K562 (cell line): ENCODE data around the gene TRDN. TPM values are rescaled to one million over a fixed set of nuclear protein-coding genes. Genes with fewer than 3 reads are reported as not detected.
"Not testable (repeated sequence)": the region's sequence is repeated elsewhere in the genome, so short reads cannot be mapped to it uniquely, and the experiment has no call there.

Source experiments
- ATAC-seq: fragments of 200-7000 bp; cut with Tn5 transposase; 3 replicates; pipeline ENCODE4 v1.9.1; 2020; ENCODE audit warnings: moderate library complexity
- BruUV-seq: library from RNA; stranded (reverse); fragments of 400-500 nt; replicated peaks from 2 replicates; lab custom pipeline; 2021; lab: Mats Ljungman, UMichigan
- CTCF ChIA-PET: fragments of 300-600 bp; formaldehyde crosslinking; extraction: SDS; loops from one replicate; lab custom pipeline; 2021; ENCODE audit warnings: low intra/inter-chr PET ratio; lab: Yijun Ruan, JAX
- POLR2A ChIA-PET: fragments of 300-600, 350-650 bp; sonication (Branson Sonifier 250); formaldehyde crosslinking; extraction: SDS; loops from one replicate; lab custom pipeline; 2021; ENCODE audit warnings: antibody characterized with exemption, inconsistent platforms; lab: Yijun Ruan, JAX
- DNase-seq, 4 experiments: peaks; one replicate each; pipeline versions ENCODE4 v3.0.0 to v3.0.0-alpha.2; 2011 to 2018; ENCODE audit warnings: low spot score in 3 of 4, mixed read lengths in 3 of 4; ENCODE audit errors: extremely low read depth in 1 of 4
- FAIRE-seq: peaks from 2 replicates; lab custom pipeline; 2011; peaks lifted over from hg19 to GRCh38; lab: Jason Lieb, UNC
- H2AFZ ChIP-seq: 2 replicates; pipeline ENCODE4 v1.6.0; 2011; ENCODE audit warnings: low read depth, low read length, control low read depth, inconsistent platforms
- H3K27ac ChIP-seq: fragments of 200-600 bp; 3 replicates; pipeline ENCODE4 v1.8.0; 2011; ENCODE audit warnings: low read depth, mild to moderate bottlenecking, control low read depth, inconsistent platforms, low read length, moderate library complexity, mixed read lengths; ENCODE audit errors: extremely low read depth
- H3K27me3 ChIP-seq, 2 experiments: fragments of 300-600 bp in 1 of 2; 2 replicates in 1 of 2; 3 replicates in 1 of 2; pipeline versions ENCODE4 v1.6.0 to v1.8.0; 2011; ENCODE audit warnings: inconsistent platforms in 2 of 2, low read length in 2 of 2, mild to moderate bottlenecking in 1 of 2, mixed read lengths in 1 of 2, moderate library complexity in 1 of 2; ENCODE audit not compliant: control insufficient read depth in 2 of 2, insufficient read depth in 2 of 2
- H3K36me3 ChIP-seq: fragments of 300-600 bp; 3 replicates; pipeline ENCODE4 v1.8.0; 2011; ENCODE audit warnings: mild to moderate bottlenecking, low read length, inconsistent platforms; ENCODE audit not compliant: control insufficient read depth, insufficient read depth
- H3K4me1 ChIP-seq, 2 experiments: fragments of 200-600 bp in 1 of 2; replicated peaks in 1 of 2; 2 replicates in 1 of 2; 3 replicates in 1 of 2; pipeline versions ENCODE4 v1.5.1 to v1.8.0; 2011; ENCODE audit warnings: inconsistent platforms in 2 of 2, low read length in 2 of 2, mild to moderate bottlenecking in 1 of 2, mixed read lengths in 1 of 2, moderate library complexity in 1 of 2; ENCODE audit not compliant: control insufficient read depth in 2 of 2, insufficient read depth in 2 of 2
- H3K4me2 ChIP-seq: 2 replicates; pipeline ENCODE4 v1.6.1; 2011; ENCODE audit warnings: low read length, control low read depth, inconsistent platforms, mixed read lengths; ENCODE audit not compliant: insufficient read depth
- H3K4me3 ChIP-seq: fragments of 200-600 bp; sonication (generic), shearing (Covaris generic); 2 replicates; pipeline ENCODE4 v1.5.1; 2016; ENCODE audit warnings: control low read depth, inconsistent platforms
- H3K79me2 ChIP-seq: fragments of 200-600 bp; 3 replicates; pipeline ENCODE4 v1.8.0; 2011; ENCODE audit warnings: low read length, inconsistent platforms; ENCODE audit not compliant: control insufficient read depth, insufficient read depth
- H3K9ac ChIP-seq, 2 experiments: 2 replicates each; pipeline versions ENCODE4 v1.6.0 to v1.6.1; 2011; ENCODE audit warnings: low read depth in 2 of 2, low read length in 2 of 2, control low read depth in 1 of 2, inconsistent platforms in 1 of 2, mild to moderate bottlenecking in 1 of 2, mixed read lengths in 1 of 2; ENCODE audit not compliant: insufficient read depth in 1 of 2
- H3K9me1 ChIP-seq: one replicate; pipeline ENCODE4 v1.6.0; 2011; ENCODE audit warnings: inconsistent platforms, mild to moderate bottlenecking, low read length, moderate library complexity; ENCODE audit not compliant: control insufficient read depth, insufficient read depth
- H3K9me3 ChIP-seq: replicated peaks from 2 replicates; pipeline ENCODE4 v1.5.1; 2011; ENCODE audit warnings: low read depth, low read length, inconsistent platforms; ENCODE audit not compliant: control insufficient read depth, insufficient read depth
- H4K20me1 ChIP-seq: replicated peaks from 2 replicates; pipeline ENCODE4 v1.6.1; 2011; ENCODE audit warnings: low read length, inconsistent platforms, mixed read lengths; ENCODE audit not compliant: control insufficient read depth, insufficient read depth
- CEBPB ChIP-seq: fragments of 450-650 bp; IDR thresholded peaks from 2 replicates; pipeline ENCODE4 v1.6.1; 2016; ENCODE audit warnings: missing genetic modification characterization, missing compliant biosample characterization
- CREBBP ChIP-seq: IDR thresholded peaks from one replicate; pipeline ENCODE4 v1.6.1; 2012; ENCODE audit warnings: low read depth, mild to moderate bottlenecking, control low read depth, inconsistent platforms, low read length
- WGBS: fragments of 100-300 bp; shearing (Covaris generic); methylation state at CpG from one replicate; pipeline ENCODE4 v1.1.6; 2016; ENCODE audit warnings: low coverage, mixed read lengths; ENCODE audit not compliant: insufficient coverage; ENCODE audit errors: missing lambda C conversion rate; 5-methylcytosine and 5-hydroxymethylcytosine counted together
- in situ Hi-C: fragments of 300-500 bp; cut with MboI; formaldehyde crosslinking; loops from 4 replicates; pipeline ENCODE4 v1.15.0; 2018; ENCODE audit warnings: inconsistent platforms, mixed read lengths
- intact Hi-C: fragments of 100-400 bp; cut with micrococcal nuclease; formaldehyde crosslinking; loops from 2 replicates; pipeline ENCODE4 v1.14.2; 2022
- polyA plus RNA-seq, 8 experiments: library from polyadenylated mRNA; depleted of rRNA in 4 of 8; stranded (reverse) in 5 of 8; unstranded in 3 of 8; fragments of >200 nt; fragmentation: Nextera tagmentation in 2 of 8; fragmentation: Illumina TruSeq in 1 of 8; extraction: Ambion mirVana in 2 of 8; extraction: Trizol in 1 of 8; gene quantifications; 2 replicates each; pipeline versions ENCODE4 v1.2.1 to v1.2.3, GENCODE V29; 2011 to 2014; ENCODE audit warnings: inconsistent platforms in 1 of 8, missing spikeins in 1 of 8
- total RNA-seq, 7 experiments: library from RNA; depleted of rRNA in 6 of 7; stranded (reverse); fragments of >200 nt in 6 of 7; fragmentation: Illumina TruSeq in 2 of 7; extraction: Trizol in 2 of 7; gene quantifications; 2 replicates each; pipeline versions ENCODE4 v1.2.1 to v1.2.3, GENCODE V29; 2011 to 2021; ENCODE audit warnings: low replicate concordance in 1 of 7

Gene TRDN
- total and polyA plus RNA-seq, 9 of the 15 experiments (the other 6 are each of a cell fraction or from before 2014, with no cell fraction given), result 0.05 to 0.50 (median 0.16) TPM

- WGBS, result 13% methylated on average over 4 of the region's 4 CpGs
- no peak for ATAC-seq
- no peak overlapping the region for H3K4me2 ChIP-seq
- H2AFZ ChIP-seq, result peak overlapping the region; percentile 16; the same call in 1 of the 2 replicates
- no peak for DNase-seq
- TF ChIP-seq CREBBP (no peak), CEBPB (tag) (peak; percentile 42; the same call in 1 of the 2 replicates)
- no peaks in the 10 kb centered on the region for H3K9me1 ChIP-seq
- ChIA-PET CTCF (no interaction called here), POLR2A (no interaction called here)
- no peaks in the 10 kb centered on the region for H3K9me3 ChIP-seq
- H3K4me1 ChIP-seq, result no peaks in the 10 kb centered on the region; a peak in 1 of 5 replicates
- no peaks in the 10 kb centered on the region for H4K20me1 ChIP-seq
- H3K9ac ChIP-seq, result no peak overlapping the region
- no peaks in the 10 kb centered on the region for H3K27me3 ChIP-seq
- H3K36me3 ChIP-seq, result no peaks in the 10 kb centered on the region
- BruUV-seq, result no TSS peak
- no peak overlapping the region for H3K27ac ChIP-seq
- intact Hi-C loops (no loop called here), in situ Hi-C loops (no loop called here)
- no peak for FAIRE-seq
- no peaks in the 10 kb centered on the region for H3K79me2 ChIP-seq
- H3K4me3 ChIP-seq, result no peak overlapping the region
Measured at GRCh38 chr6:123587838-123588545, 48.8 kb downstream of the TRDN start.

GRCh38 chr6:123587407-123587806, 49.3 kb downstream of the TRDN start:
- intact Hi-C loops, POLR2A ChIA-PET: not testable (repeated sequence)

More at GRCh38 chr6:123587407-123587806, 49.3 kb downstream of the TRDN start:
- FAIRE-seq, in situ Hi-C loops, H3K4me3 ChIP-seq, ATAC-seq, H4K20me1 ChIP-seq, H3K27me3 ChIP-seq, H3K4me2 ChIP-seq, H3K9me1 ChIP-seq, H3K27ac ChIP-seq, BruUV-seq, H2AFZ ChIP-seq, CTCF ChIA-PET, H3K9me3 ChIP-seq, DNase-seq, H3K9ac ChIP-seq, H3K4me1 ChIP-seq, H3K36me3 ChIP-seq, H3K79me2 ChIP-seq: not testable (repeated sequence)
- 44% methylated on average over 6 of the region's 8 CpGs for WGBS
